BLaER1 (cell line): ENCODE measurements around the gene AKAP6.

Source experiments
- H3K27ac ChIP-seq: shearing (Covaris generic); formaldehyde crosslinking; 2 replicates; pipeline ENCODE4 v1.8.1; 2022
- H3K27me3 ChIP-seq: shearing (Covaris generic); formaldehyde crosslinking; 2 replicates; pipeline ENCODE4 v1.8.1; 2022
- H3K36me3 ChIP-seq: shearing (Covaris generic); formaldehyde crosslinking; 2 replicates; pipeline ENCODE4 v1.8.1; 2022
- H3K4me1 ChIP-seq: shearing (Covaris generic); formaldehyde crosslinking; 2 replicates; pipeline ENCODE4 v1.8.1; 2022
- H3K4me2 ChIP-seq: shearing (Covaris generic); formaldehyde crosslinking; 2 replicates; pipeline ENCODE4 v1.8.1; 2022
- H3K4me3 ChIP-seq: shearing (Covaris generic); formaldehyde crosslinking; 2 replicates; pipeline ENCODE4 v1.8.1; 2022
- H3K9ac ChIP-seq: shearing (Covaris generic); formaldehyde crosslinking; 2 replicates; pipeline ENCODE4 v1.8.1; 2022
- H3K9me3 ChIP-seq: shearing (Covaris generic); formaldehyde crosslinking; 2 replicates; pipeline ENCODE4 v1.8.1; 2022
- H4K20me1 ChIP-seq: shearing (Covaris generic); formaldehyde crosslinking; 2 replicates; pipeline ENCODE4 v1.8.1; 2022
- Cebpa-rat ChIP-seq: shearing (Covaris generic); IDR thresholded peaks from 2 replicates; pipeline ENCODE4 v1.8.1; 2022

AKAP6 gene

DNA sequence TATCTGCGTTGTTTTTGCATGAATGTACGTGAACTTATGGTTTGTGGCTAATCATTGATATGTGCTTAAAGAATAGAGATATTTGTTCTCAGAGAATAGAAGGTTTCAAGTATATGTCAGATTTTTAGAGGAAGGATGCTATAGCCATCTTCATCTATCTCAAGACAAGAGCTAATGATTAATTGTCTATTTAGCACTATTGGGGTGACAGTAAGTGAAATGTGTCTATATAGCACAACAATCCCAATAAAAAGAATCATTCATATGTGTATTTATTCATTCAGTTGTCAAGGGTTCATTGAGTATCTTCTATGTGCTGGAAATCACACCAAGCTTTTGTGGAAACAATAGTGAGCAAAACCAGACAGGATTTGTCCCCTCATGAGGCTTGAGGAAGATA, 310.1 kb downstream of the AKAP6 start:
- no peaks in the 10 kb centered on the region; the same call in 1 of the 2 replicates for H3K4me1 ChIP-seq
- H3K36me3 ChIP-seq: no peaks in the 10 kb centered on the region
- no peak overlapping the region for H3K27ac ChIP-seq
- H3K9ac ChIP-seq: no peak overlapping the region
- no peak overlapping the region for H3K4me2 ChIP-seq
- TF ChIP-seq Cebpa-rat: no peak
- no peak overlapping the region for H3K4me3 ChIP-seq
- no peaks in the 10 kb centered on the region for H3K9me3 ChIP-seq
- H3K27me3 ChIP-seq: no peaks in the 10 kb centered on the region
- H4K20me1 ChIP-seq: no peaks in the 10 kb centered on the region

- Histone ChIP-seq H4K20me1 (no peaks in the 10 kb centered on the region), H3K4me2 (no peak overlapping the region), H3K9ac (no peak overlapping the region), H3K27ac (no peak overlapping the region), H3K9me3 (no peaks in the 10 kb centered on the region), H3K36me3 (no peaks in the 10 kb centered on the region), H3K27me3 (no peaks in the 10 kb centered on the region), H3K4me3 (no peak overlapping the region), H3K4me1 (no peaks in the 10 kb centered on the region)
- no peak for TF ChIP-seq Cebpa-rat
Observed at GRCh38 chr14:32645551-32645950, 316.5 kb downstream of the AKAP6 start.

- no peaks in the 10 kb centered on the region for H4K20me1 ChIP-seq
- H3K36me3 ChIP-seq: no peaks in the 10 kb centered on the region
Observed at GRCh38 chr14:32648434-32648833, 319.3 kb downstream of the AKAP6 start.

GRCh38 chr14:32650030-32650429, 320.9 kb downstream of the AKAP6 start:
- Histone ChIP-seq H3K9ac (no peak overlapping the region), H3K4me2 (no peak overlapping the region), H3K27me3 (no peaks in the 10 kb centered on the region), H3K4me1 (no peaks in the 10 kb centered on the region), H3K9me3 (no peaks in the 10 kb centered on the region), H3K27ac (no peak overlapping the region), H3K36me3 (no peaks in the 10 kb centered on the region), H4K20me1 (no peaks in the 10 kb centered on the region), H3K4me3 (no peak overlapping the region)
- TF ChIP-seq Cebpa-rat: no peak

More at GRCh38 chr14:32648434-32648833, 319.3 kb downstream of the AKAP6 start:
- Histone ChIP-seq H3K4me1 (no peaks in the 10 kb centered on the region), H3K27ac (no peak overlapping the region), H3K4me2 (no peak overlapping the region), H3K9ac (no peak overlapping the region), H3K27me3 (no peaks in the 10 kb centered on the region), H3K9me3 (no peaks in the 10 kb centered on the region), H3K4me3 (no peak overlapping the region)
- no peak for TF ChIP-seq Cebpa-rat

- no peaks in the 10 kb centered on the region for H3K27me3 ChIP-seq
- H3K9me3 ChIP-seq: no peaks in the 10 kb centered on the region
- H3K27ac ChIP-seq: no peak overlapping the region
- H3K36me3 ChIP-seq: no peaks in the 10 kb centered on the region
- no peak overlapping the region for H3K4me2 ChIP-seq
- H3K4me3 ChIP-seq: no peak overlapping the region
- no peak overlapping the region for H3K9ac ChIP-seq
- H3K4me1 ChIP-seq: no peaks in the 10 kb centered on the region
- no peak for TF ChIP-seq Cebpa-rat
- no peaks in the 10 kb centered on the region for H4K20me1 ChIP-seq
Observed at GRCh38 chr14:32650665-32651064, 321.6 kb downstream of the AKAP6 start.

- Histone ChIP-seq H3K36me3 (no peaks in the 10 kb centered on the region), H3K9me3 (no peaks in the 10 kb centered on the region), H3K4me2 (no peak overlapping the region), H3K27me3 (no peaks in the 10 kb centered on the region), H3K27ac (no peak overlapping the region), H3K4me1 (no peaks in the 10 kb centered on the region), H4K20me1 (no peaks in the 10 kb centered on the region), H3K9ac (no peak overlapping the region), H3K4me3 (no peak overlapping the region)
- TF ChIP-seq Cebpa-rat: no peak
Observed at GRCh38 chr14:32654106-32654505, 325.0 kb downstream of the AKAP6 start.

DNA sequence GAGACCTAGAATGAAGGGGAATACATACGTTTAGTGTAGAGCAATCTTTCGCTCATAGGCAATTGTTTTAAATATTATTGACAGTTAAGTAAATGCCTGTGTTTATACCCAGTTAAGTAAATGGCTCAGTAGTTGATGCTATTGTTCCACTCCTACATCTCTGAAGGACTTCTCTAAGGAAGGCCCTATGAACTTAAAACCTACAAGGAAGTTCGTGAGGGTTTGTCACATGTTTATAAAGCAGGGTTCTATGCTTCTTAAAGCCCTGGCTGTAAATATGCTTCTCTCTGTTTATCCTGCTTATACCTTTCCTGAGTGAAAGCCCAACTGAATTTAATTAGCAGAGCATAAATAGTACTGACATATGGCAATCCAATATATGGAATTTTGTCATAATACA, 327.5 kb downstream of the AKAP6 start:
- Histone ChIP-seq H3K9me3 (no peaks in the 10 kb centered on the region), H3K27ac (no peak overlapping the region), H3K4me3 (no peak overlapping the region), H3K36me3 (no peaks in the 10 kb centered on the region), H3K4me2 (no peak overlapping the region), H3K9ac (no peak overlapping the region), H3K4me1 (no peaks in the 10 kb centered on the region), H4K20me1 (no peaks in the 10 kb centered on the region), H3K27me3 (no peaks in the 10 kb centered on the region)
- no peak for TF ChIP-seq Cebpa-rat

- no peaks in the 10 kb centered on the region for H3K9me3 ChIP-seq
- no peaks in the 10 kb centered on the region for H3K4me1 ChIP-seq
- H3K27me3 ChIP-seq: no peaks in the 10 kb centered on the region
- H3K4me2 ChIP-seq: no peak overlapping the region
- no peak overlapping the region for H3K9ac ChIP-seq
- H3K27ac ChIP-seq: no peak overlapping the region
- no peak for TF ChIP-seq Cebpa-rat
- H3K4me3 ChIP-seq: no peak overlapping the region
- H3K36me3 ChIP-seq: no peaks in the 10 kb centered on the region
- no peaks in the 10 kb centered on the region for H4K20me1 ChIP-seq
Observed at GRCh38 chr14:32657081-32657480, 328.0 kb downstream of the AKAP6 start.

DNA sequence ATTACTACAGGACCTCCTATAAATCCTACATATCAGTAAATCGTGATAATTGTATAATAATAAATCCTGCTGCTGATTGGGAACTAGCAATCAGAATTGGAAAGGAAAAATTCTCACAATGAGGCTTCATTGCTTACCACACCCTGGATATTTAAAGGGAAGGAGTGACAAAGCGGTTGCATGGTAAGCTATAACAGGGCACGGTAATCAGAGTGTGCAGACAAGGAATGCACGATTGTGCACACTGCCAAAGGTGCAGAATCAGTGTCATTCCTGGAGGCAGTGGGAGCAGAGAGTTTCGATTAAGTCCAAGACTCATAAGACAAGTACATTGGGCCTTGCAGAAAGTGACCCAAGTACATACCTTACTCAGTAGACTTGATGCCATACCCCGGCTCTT, 332.1 kb downstream of the AKAP6 start:
- H3K27me3 ChIP-seq: no peaks in the 10 kb centered on the region
- no peaks in the 10 kb centered on the region for H3K4me1 ChIP-seq
- no peak overlapping the region for H3K27ac ChIP-seq
- H3K4me3 ChIP-seq: no peak overlapping the region
- no peaks in the 10 kb centered on the region for H4K20me1 ChIP-seq
- no peaks in the 10 kb centered on the region for H3K36me3 ChIP-seq
- H3K4me2 ChIP-seq: no peak overlapping the region
- H3K9ac ChIP-seq: no peak overlapping the region
- no peaks in the 10 kb centered on the region for H3K9me3 ChIP-seq
- no peak for TF ChIP-seq Cebpa-rat

- H3K4me3 ChIP-seq: no peak overlapping the region
- no peaks in the 10 kb centered on the region for H3K36me3 ChIP-seq
- no peaks in the 10 kb centered on the region for H3K27me3 ChIP-seq
- no peak overlapping the region for H3K27ac ChIP-seq
- TF ChIP-seq Cebpa-rat: no peak
- no peak overlapping the region for H3K4me2 ChIP-seq
- H3K9ac ChIP-seq: no peak overlapping the region
- H4K20me1 ChIP-seq: no peaks in the 10 kb centered on the region
- no peaks in the 10 kb centered on the region for H3K4me1 ChIP-seq
- no peaks in the 10 kb centered on the region for H3K9me3 ChIP-seq
Observed at GRCh38 chr14:32662211-32662610, 333.1 kb downstream of the AKAP6 start.

DNA sequence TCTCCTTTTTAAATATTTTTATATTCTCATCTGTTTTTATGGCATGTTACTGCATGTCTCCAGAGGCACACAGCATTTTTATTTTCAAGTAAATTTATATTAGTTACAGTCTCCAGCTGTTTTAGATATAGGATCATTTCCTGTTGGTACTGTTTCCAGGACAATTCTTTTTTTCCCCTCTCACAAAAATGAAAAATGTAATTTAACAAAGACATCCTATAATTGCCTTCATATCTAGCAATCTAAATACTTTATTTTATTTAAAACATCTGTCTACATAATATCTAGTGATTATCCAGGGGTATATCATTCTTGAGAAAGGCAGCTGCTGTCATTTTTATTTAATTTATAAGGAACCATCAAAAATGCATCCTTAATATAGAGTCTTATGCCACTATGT, 337.2 kb downstream of the AKAP6 start:
- no peak overlapping the region for H3K27ac ChIP-seq
- TF ChIP-seq Cebpa-rat: no peak

More for the DNA sequence above, 337.2 kb downstream of the AKAP6 start:
- H4K20me1 ChIP-seq: no peaks in the 10 kb centered on the region
- H3K4me1 ChIP-seq: no peaks in the 10 kb centered on the region
- H3K4me3 ChIP-seq: no peak overlapping the region
- H3K9ac ChIP-seq: no peak overlapping the region
- H3K4me2 ChIP-seq: no peak overlapping the region
- H3K36me3 ChIP-seq: no peaks in the 10 kb centered on the region
- H3K9me3 ChIP-seq: no peaks in the 10 kb centered on the region
- H3K27me3 ChIP-seq: no peaks in the 10 kb centered on the region
